ENCODE data around the gene MYL4. TPM values are rescaled to one million over a fixed set of nuclear protein-coding genes. Genes with fewer than 3 reads are reported as not detected.

The MYL4 gene
- total RNA-seq, 4 donors from 2014 or later = 5.2 to 11.0 (median 6.2) TPM

DNA sequence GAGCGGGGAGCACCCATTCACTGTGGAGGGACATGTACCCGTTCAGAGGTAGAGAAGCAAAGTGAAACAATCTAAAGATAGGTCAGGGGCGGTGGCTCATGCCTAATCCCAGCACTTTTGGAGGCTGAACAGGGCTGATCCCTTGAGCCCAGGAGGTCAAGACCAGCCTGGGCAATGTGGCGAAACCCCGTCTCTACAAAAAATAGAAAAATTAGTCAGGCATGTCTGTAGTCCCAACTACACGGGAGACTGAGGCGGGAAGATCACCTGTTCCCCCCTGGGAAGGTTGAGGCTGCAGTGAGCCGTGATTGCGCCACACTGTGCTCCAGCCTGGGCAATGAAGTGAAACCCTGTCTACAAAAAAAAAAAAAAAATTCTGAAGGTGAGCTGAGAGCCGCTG, 21.7 kb downstream of the MYL4 start:
- TF ChIP-seq POLR2A (IDR thresholded peaks at IDR 0.05) = peak in 1 of 2 donors; percentile 54
- TF ChIP-seq, protein P1, sequence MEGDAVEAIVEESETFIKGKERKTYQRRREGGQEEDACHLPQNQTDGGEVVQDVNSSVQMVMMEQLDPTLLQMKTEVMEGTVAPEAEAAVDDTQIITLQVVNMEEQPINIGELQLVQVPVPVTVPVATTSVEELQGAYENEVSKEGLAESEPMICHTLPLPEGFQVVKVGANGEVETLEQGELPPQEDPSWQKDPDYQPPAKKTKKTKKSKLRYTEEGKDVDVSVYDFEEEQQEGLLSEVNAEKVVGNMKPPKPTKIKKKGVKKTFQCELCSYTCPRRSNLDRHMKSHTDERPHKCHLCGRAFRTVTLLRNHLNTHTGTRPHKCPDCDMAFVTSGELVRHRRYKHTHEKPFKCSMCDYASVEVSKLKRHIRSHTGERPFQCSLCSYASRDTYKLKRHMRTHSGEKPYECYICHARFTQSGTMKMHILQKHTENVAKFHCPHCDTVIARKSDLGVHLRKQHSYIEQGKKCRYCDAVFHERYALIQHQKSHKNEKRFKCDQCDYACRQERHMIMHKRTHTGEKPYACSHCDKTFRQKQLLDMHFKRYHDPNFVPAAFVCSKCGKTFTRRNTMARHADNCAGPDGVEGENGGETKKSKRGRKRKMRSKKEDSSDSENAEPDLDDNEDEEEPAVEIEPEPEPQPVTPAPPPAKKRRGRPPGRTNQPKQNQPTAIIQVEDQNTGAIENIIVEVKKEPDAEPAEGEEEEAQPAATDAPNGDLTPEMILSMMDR (IDR thresholded peaks at IDR 0.05) = no peak
- peak; percentile 93 to 94 for DNase-seq
- H3K4me1 ChIP-seq = peaks cover 31 to 43% of the 10 kb centered on the region in 2 donors
- no peak overlapping the region for H3K4me3 ChIP-seq (replicated peaks in 1 of 3)
- intact Hi-C loops (cut with DNase I) = loop anchor here (10.0 kb wide), 1 partner anchor 394 kb away; no protein-coding TSS in a partner anchor
- H3K27me3 ChIP-seq = no peaks in the 10 kb centered on the region
- H3K9me3 ChIP-seq = no peaks in the 10 kb centered on the region
- 35 to 42% methylated on average over 10 of the region's 10 CpGs for WGBS, 2 donors
- H3K27ac ChIP-seq = peak overlapping the region; percentile 85 to 97 (median 93)
- no peaks in the 10 kb centered on the region for H3K36me3 ChIP-seq

DNA sequence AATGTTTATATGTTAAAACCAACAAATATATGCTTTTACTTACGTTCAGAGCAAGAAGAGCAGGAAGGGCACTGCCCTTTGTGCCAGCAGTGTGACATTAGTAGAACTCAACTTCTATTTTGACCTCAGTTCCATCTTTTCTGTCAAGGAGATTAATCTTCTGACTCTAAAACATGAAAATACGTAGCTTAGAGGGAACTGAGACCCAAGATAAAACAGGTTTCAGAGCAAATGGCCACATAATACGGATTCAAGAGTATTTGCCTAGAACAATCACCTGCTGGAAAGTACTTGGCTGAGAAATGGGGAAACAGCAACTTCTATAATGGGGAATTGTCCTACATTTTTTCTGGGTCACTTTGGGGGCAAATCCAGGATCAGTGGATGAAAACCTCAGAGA, 22.2 kb downstream of the MYL4 start:
- Histone ChIP-seq H3K9me3 (no peaks in the 10 kb centered on the region), H3K36me3 (no peaks in the 10 kb centered on the region), H3K4me3 (replicated peaks in 1 of 3) (no peak overlapping the region), H3K27ac (peak overlapping the region; percentile 85 to 97 (median 93)), H3K4me1 (peaks cover 26 to 39% of the 10 kb centered on the region in 2 donors), H3K27me3 (no peaks in the 10 kb centered on the region)
- TF ChIP-seq, protein P1 (IDR thresholded peaks at IDR 0.05) = no peak
- no peak for TF ChIP-seq POLR2A (IDR thresholded peaks at IDR 0.05)
- WGBS, 2 donors = 43 to 51% methylated on average over 3 of the region's 3 CpGs
- DNase-seq = no peak
- intact Hi-C loops (cut with DNase I) = loop anchor here (10.0 kb wide), 1 partner anchor 393 kb away; no protein-coding TSS in a partner anchor

DNA sequence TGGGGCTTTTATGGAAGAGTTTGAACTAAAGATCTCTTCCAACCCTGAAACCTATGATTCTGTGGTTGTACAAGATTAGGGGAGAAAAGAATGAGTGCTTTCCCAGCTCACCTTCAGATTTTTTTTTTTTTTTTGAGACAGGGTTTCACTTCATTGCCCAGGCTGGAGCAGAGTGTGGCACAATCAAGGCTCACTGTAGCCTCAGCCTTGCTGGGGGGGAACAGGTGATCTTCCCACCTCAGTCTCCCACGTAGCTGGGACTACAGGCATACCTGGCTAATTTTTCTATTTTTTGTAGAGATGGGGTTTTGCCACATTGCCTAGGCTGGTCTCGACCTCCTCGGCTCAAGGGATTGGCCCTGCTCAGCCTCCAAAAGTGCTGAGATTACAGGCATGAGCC, 22.7 kb downstream of the MYL4 start:
- Histone ChIP-seq H3K27ac (peak overlapping the region; percentile 85 to 97 (median 93)), H3K27me3 (no peaks in the 10 kb centered on the region), H3K9me3 (no peaks in the 10 kb centered on the region), H3K4me3 (replicated peaks in 1 of 3) (no peak overlapping the region), H3K36me3 (no peaks in the 10 kb centered on the region), H3K4me1 (peaks cover 24 to 36% of the 10 kb centered on the region in 2 donors)
- intact Hi-C loops (cut with DNase I) = loop anchor here (10.0 kb wide), 1 partner anchor 393 kb away; no protein-coding TSS in a partner anchor
- TF ChIP-seq, protein P1 (IDR thresholded peaks at IDR 0.05) = no peak
- TF ChIP-seq POLR2A (IDR thresholded peaks at IDR 0.05) = no peak
- peak; percentile 59 to 62 for DNase-seq
- 44 to 49% methylated on average over 3 of the region's 3 CpGs for WGBS, 2 donors

DNA sequence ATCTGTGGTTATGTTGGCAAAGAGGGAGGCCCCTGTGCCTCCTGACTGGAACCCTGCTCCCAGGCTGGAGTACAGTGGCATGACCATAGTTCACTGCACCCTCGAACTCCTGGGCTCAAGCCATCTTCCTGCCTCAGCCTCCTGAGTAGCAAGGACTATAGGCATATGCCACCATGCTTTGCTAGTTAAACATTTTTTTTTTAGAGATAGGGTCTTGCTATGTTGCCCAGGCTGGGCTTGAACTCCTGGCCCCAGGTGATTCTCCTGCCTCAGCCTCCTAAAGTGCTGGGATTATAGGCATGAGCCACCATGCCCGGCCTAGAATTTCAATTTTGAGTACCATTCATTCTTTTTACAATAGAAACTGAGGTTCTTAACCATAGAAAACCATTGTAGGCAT, 23.3 kb downstream of the MYL4 start:
- peak overlapping the region; percentile 85 to 97 (median 93) for H3K27ac ChIP-seq
- TF ChIP-seq POLR2A (IDR thresholded peaks at IDR 0.05) = no peak
- TF ChIP-seq, protein P1 (IDR thresholded peaks at IDR 0.05) = no peak
- no peak for DNase-seq
- no peaks in the 10 kb centered on the region for H3K27me3 ChIP-seq
- 90 to 92% methylated on average over 2 of the region's 2 CpGs for WGBS, 2 donors
- no peaks in the 10 kb centered on the region for H3K9me3 ChIP-seq
- no peak overlapping the region for H3K4me3 ChIP-seq (replicated peaks in 1 of 3)
- H3K36me3 ChIP-seq = no peaks in the 10 kb centered on the region
- intact Hi-C loops (cut with DNase I) = loop anchor here (10.0 kb wide), 1 partner anchor 392 kb away; no protein-coding TSS in a partner anchor
- H3K4me1 ChIP-seq = peaks cover 24 to 36% of the 10 kb centered on the region in 2 donors

DNA sequence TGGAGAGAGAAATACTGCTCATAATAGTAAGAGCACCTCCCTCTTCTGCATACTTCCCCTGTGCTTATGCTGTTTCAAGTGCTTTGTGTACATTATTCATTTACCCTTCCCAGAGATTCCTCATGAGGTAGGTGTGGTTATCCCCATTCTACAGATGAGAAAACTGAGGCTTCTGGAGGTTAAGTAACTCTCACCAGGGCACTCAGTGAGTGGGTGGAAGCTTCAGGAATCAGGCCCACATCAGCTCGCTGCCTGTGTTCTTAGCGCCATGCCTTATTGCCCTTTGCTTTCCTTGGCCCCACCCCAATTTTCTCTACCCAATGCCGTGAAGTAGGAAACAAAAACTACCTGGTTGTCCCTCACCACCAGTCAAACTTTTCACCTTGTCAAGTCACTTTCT, 26.4 kb downstream of the MYL4 start:
- WGBS, 2 donors = 44 to 60% methylated on average over 3 of the region's 3 CpGs
- DNase-seq = peak; percentile 59 to 66
- no peaks in the 10 kb centered on the region for H3K36me3 ChIP-seq
- H3K27ac ChIP-seq = peak overlapping the region in 2 of 3 donors; percentile 40 to 64
- intact Hi-C loops (cut with DNase I) = loop anchor here (5.0 to 10.0 kb wide), 2 partner anchors 72 to 389 kb away; no protein-coding TSS in a partner anchor
- H3K4me1 ChIP-seq = peaks cover 17 to 38% of the 10 kb centered on the region in 2 donors
- peak in 1 of 2 donors; percentile 24 for TF ChIP-seq POLR2A (IDR thresholded peaks at IDR 0.05)
- TF ChIP-seq, protein P1 (IDR thresholded peaks at IDR 0.05) = no peak
- H3K4me3 ChIP-seq (replicated peaks in 1 of 3) = no peak overlapping the region
- H3K9me3 ChIP-seq = no peaks in the 10 kb centered on the region
- H3K27me3 ChIP-seq = no peaks in the 10 kb centered on the region

Data from thyroid gland (tissue), 4 donors.